Fibroblast of skin of left quadriceps (primary cell): ENCODE measurements around the gene FXYD4.
A peak's percentile ranks its signal among the peaks of the same experiment; 100 is the strongest.
"Not testable (repeated sequence)": the region's sequence is repeated elsewhere in the genome, so short reads cannot be mapped to it uniquely, and the experiment has no call there.

Source experiments
- DNase-seq, 2 experiments: peaks; one replicate each; pipeline ENCODE4 v3.0.0-alpha.2; 2013; ENCODE audit warnings: low read depth in 2 of 2

Gene FXYD4, protein sequence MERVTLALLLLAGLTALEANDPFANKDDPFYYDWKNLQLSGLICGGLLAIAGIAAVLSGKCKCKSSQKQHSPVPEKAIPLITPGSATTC

GRCh38 chr10:43371418-43371817 is at the start of gene FXYD4:
FXYD4 (plus strand) TSS chr10:43371636; CDS start chr10:43373747, 2,111 bp downstream.
- DNase-seq, result no peak

DNA sequence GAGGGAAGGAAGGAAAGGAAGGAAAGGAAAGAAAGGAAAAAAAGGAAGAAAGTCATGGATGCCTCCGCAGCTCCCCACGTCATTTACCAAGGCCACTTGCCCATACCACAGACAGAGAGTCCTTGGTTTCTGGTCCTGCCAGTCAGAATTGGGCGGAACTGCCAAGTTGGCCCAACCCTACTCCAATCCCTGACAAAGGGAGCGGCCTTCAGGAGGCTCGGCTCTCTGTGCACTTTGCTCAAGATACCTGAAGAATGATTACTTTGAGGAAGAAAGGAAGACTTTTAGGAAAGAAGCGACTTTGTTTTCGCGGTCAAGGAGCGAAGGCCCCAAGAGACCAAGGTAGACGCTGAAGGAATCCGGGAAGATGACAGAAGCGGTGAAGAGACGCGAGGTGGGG is 49.1 kb upstream of the FXYD4 start:
- DNase-seq, result no peak

DNA sequence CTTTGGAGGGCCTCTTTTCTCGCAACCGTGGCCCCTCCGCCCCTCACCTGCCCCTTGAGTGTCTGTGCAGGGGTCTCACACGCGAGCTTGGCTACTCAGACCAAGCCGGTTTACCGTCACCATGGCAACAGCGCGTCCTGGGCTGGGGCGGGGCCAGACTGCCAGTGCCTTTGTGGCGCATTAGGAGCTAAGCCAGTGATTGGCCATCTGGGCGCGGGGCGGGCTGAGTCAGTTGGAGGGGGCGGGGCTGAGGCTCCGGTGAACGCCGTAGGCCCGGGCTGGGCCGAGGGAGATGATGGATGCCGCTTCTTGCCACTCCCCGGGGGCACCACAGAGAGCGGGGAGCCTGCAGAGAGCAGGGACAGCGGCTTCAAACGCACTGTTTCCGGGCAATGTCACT is 48.7 kb upstream of the FXYD4 start:
- peak; percentile 27 to 32 for DNase-seq

DNA sequence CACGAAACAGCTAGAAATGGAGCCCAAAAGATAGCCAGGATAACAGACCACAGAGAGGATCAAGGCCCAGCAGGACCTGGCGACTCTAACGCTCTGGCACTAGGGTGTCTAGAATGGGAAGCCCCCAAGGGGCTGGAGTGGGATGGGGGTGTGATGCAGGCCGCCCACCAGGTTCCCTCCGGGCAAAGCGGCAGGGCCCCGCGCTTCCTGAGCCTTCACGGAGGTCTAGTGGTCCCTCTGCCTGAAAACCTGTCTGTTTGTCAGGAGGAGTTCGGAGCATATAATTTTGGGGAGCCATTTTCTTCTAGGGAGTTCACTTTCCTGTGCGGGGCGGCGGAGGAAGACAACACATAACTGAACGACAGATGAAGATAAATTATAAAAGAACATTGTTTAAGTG is 48.2 kb upstream of the FXYD4 start:
- DNase-seq, result no peak

DNA sequence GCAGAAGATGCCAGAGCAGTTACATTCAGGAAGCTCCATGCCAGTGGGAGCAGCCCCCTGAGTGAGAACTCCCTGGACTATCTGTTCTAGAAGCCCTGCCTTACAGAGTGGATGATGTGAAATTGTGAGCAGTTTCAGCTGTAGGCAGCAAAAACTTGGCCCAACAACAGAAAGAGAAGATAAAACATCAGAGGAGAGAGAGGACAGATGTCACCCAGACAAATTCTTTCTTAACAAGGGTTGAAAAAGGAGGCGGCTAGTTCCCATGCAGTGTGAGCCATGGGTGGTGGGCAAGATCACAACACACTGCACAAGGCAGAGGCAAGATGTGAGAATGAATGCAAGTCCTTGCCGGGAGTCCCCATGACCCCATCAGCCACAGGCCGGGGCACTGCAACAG is 46.6 kb upstream of the FXYD4 start:
- no peak for DNase-seq

GRCh38 chr10:43327171-43327570 is 44.3 kb upstream of the FXYD4 start:
- no peak for DNase-seq

DNA sequence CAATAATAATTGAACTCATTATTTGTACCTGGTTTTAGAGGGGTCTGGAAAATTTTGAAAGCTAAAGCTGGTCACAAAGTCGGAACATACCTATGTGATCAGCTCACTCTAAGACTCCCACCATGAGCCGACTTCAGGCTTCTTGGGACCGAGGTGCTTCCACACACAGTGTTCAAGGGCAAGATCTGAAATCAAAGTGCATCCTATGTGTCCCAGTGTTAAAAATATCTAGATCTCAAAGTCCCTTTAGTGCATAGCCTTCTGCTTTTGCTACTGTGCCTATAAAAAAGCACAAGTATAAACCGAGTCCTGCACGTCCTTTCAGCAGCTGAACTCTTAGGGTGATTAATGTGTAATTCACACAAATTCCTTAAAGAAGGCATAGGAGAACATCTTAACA is 43.5 kb upstream of the FXYD4 start:
- DNase-seq, result no peak

DNA sequence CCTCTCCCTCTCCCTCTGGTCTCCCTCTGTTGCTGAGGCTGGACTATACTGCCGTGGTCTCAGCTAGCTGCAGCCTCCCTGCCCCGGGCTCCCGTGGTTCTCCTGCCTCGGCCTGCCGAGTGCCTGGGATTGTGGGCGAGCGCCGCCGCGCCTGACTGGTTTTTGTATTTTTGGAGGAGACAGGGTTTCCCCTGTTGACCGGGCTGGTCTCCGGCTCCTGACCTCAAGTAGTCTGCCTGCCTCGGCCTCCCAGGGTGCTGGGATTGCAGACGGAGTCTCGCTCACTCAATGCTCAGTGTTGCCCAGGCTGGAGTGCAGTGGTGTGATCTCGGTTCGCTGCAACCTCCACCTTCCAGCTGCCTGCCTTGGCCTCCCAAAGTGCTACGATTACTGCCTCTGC is 42.6 kb upstream of the FXYD4 start:
- not testable (repeated sequence) for DNase-seq

GRCh38 chr10:43329246-43329885 is 42.1 kb upstream of the FXYD4 start:
- DNase-seq, result not testable (repeated sequence)

GRCh38 chr10:43330049-43330823 is 41.2 kb upstream of the FXYD4 start:
- DNase-seq, result not testable (repeated sequence)

- not testable (repeated sequence) for DNase-seq
Measured at GRCh38 chr10:43330824-43331127, 40.7 kb upstream of the FXYD4 start.

- DNase-seq, result no peak
Measured at GRCh38 chr10:43333653-43334052, 37.8 kb upstream of the FXYD4 start.

- DNase-seq, result no peak
Measured at GRCh38 chr10:43336061-43336460, 35.4 kb upstream of the FXYD4 start.

- no peak for DNase-seq
Measured at GRCh38 chr10:43336641-43337318, 34.7 kb upstream of the FXYD4 start.

- DNase-seq, result not testable (repeated sequence)
Measured at GRCh38 chr10:43337536-43337935, 33.9 kb upstream of the FXYD4 start.

GRCh38 chr10:43338117-43338516 is 33.3 kb upstream of the FXYD4 start:
- DNase-seq, result no peak

DNA sequence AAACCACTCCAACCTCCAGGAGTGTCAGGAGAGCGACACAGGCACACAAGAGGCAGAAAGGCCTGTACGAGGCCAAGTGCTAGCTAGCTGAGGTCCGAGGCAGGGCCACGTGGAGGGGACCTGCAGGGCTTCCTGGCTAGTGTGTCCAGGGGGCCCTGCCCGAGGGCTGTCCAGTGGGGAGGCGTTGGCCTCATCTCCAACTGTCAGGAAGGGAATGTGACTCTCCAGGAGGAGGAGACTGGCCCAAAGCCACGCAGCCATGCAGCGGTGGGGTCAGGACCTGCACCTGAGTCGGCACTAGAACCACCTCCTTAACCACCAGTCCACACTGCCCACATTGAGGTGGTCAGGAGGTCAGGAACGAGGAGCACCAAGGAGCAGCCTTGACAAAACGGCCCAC is 32.3 kb upstream of the FXYD4 start:
- DNase-seq, result no peak

GRCh38 chr10:43340101-43340500 is 31.3 kb upstream of the FXYD4 start:
- no peak for DNase-seq

- no peak for DNase-seq
Measured at GRCh38 chr10:43340619-43341018, 30.8 kb upstream of the FXYD4 start.

DNA sequence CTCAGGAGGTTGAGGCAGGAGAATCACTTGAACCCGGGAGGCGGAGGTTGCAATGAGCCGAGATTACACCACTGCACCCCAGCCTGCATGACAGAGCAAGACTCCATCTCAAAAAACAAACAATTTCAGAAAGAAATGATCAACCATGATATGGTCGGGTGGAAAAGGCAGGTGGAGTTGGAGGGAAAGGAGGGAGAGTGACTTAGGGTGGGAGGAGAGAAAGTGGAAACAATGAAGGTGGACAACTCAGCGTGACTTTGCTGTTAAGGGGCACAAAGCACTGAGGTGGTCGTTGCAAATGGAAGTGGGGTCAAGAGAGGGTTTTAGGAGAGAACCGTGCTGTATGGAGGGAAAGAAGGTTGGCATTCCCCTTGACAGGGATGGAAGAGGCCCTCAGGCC is 30.0 kb upstream of the FXYD4 start:
- no peak for DNase-seq

DNA sequence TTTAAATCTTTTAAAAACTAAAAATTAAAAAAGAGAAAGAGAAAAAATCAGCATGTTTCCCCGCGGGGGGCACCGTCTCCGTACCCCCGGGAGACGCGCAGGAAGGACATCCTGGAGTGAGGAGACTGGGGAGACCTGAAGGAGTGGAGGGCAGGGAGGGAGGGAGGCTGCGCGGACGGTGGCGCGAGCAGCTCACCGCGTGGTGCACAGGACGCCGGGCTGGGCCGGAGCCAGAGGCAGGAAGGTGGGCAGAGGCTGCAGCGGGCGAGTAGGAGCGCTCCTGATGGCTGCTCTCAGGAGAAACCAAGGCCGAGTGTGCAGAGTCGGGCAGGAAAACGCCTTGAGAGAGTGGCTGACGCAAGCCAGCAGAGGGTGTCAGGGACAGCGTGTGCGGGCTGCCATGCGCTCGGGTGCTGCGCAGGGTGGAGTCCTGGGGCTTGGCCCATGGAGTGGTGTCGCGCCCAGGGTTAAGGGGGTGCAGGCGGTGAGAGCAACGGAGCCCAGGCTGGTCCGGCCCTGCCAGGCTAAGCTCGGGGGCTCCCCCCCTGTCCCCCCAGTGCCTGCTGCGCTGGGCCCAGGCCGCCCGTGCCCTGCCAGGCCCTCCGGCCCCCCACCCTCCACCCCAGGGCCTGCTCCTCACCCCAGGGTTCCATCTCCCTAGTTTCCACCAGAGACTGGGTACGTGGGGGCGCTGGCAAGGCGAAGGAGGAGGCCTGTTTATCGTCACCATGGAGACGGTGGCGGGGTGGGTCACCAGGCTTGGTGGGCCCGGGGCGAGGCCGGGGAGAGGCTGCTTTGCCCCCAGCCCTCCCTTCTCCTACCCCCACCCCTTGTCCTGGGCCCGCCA is 28.9 kb upstream of the FXYD4 start:
- no peak for DNase-seq

- DNase-seq, result no peak
Measured at GRCh38 chr10:43343126-43343525, 28.3 kb upstream of the FXYD4 start.
